Umbilical cord (tissue), 2 donors: ENCODE data around the gene CSPG5. TPM values are rescaled to one million over a fixed set of nuclear protein-coding genes. Genes with fewer than 3 reads are reported as not detected.

Experiments
- DNase-seq: peaks from one replicate; pipeline ENCODE4 v3.0.0-alpha.2; 2015; ENCODE audit warnings: low spot score
- total RNA-seq: library from RNA; depleted of rRNA; stranded (reverse); fragments of >200 nt; gene quantifications from one replicate; pipeline ENCODE4 v1.2.3, GENCODE V29; 2014; ENCODE audit warnings: low replicate concordance; ENCODE audit not compliant: insufficient read depth

The CSPG5 gene
- total RNA-seq, 1 donor from 2014 or later = 18.1 TPM

DNA sequence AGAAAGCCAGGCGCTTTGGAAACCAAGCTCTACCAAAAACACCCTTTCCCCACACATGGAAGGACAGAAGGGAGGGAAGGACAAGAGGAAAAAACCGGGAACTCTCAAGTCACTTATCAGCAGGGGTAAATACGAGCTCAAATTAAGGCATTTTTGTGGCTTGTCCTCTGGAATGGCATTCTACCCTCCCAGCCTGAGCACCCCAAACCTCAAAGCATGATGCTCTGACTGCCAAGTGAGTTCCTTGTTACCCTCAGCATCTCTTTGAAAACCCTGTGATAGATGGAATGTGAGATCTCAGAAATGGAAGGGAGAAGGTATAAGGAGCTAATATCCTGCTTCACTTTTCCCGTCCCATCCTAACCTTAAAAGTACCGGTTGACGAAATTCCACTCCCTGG is 8.1 kb upstream of the CSPG5 start:
- DNase-seq = no peak

DNA sequence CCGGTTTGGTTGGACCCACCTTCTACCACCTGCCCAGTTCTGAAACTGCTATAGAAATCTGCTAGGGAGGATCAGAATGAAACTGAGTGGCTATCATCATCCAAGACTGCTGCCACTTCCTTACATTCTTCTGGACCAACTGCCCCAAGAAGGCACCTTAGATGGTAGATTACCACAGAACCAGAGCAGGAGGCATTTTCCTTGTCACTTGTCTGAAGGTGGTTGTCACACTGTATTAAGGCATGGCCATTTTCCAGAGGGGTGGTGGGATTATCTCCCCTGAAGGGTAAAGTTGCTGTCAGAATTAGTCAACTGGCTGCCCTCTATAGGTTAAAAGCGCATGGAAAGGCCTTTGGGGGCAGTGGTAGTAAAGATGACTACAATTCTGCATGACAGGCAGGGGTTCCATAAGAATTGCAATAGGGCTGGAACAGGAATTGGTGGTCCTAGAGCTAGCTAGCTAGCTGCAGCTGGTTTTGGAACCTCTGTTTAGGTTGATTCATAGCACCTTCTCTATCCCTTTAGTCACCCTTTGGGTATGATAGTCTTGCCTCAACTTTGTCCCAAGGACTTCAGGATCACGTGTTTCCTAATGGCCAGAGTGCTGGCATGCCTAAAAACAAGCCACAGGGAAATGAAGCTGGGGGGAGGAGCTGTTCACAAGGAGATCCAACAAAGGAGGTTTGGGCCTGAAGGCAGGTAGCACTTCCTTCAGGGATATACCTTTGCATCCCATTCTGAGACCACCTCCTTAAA is 4.8 kb upstream of the CSPG5 start:
- no peak for DNase-seq

GRCh38 chr3:47581835-47582234 is 3.2 kb upstream of the CSPG5 start:
- DNase-seq = no peak

- no peak for DNase-seq
Measured at GRCh38 chr3:47581422-47581821, 2.8 kb upstream of the CSPG5 start.

GRCh38 chr3:47580481-47580880 is 1.8 kb upstream of the CSPG5 start:
- DNase-seq = no peak

DNA sequence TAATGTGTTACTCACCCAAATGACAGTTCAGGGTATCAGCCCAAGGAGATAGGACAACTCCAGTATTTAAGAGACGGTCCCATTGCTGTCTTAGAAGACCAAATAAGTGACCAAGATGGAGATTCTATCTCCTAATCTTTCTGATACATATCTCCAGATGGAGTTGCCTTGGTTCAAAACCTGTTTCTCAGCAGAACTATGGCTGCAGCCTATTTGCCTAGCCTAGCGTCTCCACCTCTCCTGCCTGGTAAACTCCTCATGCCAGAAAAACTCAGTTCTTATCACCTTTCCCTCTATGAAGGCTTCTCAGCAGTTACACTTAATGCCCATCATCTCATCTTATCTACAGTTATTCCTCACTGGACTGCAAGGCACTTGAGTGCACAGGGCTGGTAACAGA is 1.2 kb upstream of the CSPG5 start:
- DNase-seq = no peak

GRCh38 chr3:47578119-47578632 is 489 bp downstream of the CSPG5 start:
- peak; percentile 9 for DNase-seq

DNA sequence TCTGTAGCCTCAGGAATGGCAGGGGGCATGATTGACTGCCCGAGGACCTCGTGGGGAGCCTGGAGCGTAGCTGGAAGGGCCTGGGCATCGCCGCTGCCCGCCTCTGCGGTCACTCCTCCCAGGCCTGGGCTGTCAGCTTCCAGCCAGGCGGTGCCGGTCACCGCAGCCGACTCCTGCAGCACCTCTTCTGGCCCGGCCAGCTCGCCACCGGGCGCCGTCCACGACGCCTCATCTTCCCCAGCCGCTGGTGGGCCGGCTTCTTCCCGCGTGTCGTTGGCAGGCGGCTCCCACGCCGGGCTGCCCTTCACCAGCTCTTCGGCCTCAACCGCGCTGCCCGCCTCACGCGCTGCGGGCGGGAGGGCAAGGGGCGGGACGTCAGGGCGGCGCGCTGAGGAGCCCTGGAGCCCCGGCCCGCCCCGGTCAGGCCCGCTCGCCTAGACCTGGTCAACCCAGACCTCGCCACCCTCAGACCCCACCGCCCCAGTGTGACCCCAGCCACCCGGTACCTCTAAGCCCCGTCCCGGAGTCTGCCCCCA is 1.0 kb downstream of the CSPG5 start:
- no peak for DNase-seq

DNA sequence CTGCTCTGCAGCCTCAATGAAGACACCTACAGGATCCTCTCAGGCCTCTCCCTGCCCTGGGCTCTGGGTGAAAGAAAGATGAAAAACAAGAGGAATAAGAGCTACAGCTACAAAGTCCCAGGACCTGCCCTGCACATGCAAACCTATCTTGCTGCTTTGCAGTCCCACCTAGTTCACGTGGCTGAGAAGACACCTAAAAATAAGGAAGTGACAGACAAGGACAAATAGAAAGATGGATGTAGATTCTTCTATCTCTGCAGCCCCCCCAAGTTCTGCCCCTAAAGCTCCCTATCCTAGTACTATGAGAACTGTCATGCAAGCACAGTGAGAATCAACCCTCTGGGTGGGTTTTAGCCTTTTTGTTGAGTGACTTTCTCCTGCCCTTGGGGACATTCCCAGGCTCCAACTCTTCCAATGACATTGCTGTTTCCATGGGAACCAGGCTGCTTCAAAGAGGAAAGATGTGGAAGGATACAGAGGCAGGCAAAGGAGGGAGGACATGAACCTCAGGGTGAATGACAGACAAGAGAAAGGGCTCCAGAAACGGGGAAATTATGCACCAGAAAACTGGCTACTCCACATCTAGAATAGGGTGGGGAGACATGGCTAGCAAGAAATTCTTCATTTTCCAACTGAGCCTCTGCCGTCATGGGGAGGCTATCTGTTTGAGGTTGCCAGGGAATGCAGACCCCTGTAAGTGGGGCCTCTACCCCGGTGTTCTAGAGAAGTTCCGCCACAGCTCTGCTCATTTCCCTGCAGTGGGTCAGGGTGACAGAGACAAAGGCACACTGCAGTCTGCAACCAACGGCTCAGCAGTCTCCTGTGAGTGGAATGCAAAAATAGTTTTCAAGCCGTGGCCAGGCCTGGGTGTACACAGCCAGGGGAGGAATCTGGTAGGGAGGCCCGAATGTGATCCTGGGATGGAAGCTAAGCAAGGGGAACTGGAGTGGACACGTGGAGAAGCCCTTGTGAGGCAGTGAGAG is 5.2 kb downstream of the CSPG5 start:
- peak; percentile 24 for DNase-seq

DNA sequence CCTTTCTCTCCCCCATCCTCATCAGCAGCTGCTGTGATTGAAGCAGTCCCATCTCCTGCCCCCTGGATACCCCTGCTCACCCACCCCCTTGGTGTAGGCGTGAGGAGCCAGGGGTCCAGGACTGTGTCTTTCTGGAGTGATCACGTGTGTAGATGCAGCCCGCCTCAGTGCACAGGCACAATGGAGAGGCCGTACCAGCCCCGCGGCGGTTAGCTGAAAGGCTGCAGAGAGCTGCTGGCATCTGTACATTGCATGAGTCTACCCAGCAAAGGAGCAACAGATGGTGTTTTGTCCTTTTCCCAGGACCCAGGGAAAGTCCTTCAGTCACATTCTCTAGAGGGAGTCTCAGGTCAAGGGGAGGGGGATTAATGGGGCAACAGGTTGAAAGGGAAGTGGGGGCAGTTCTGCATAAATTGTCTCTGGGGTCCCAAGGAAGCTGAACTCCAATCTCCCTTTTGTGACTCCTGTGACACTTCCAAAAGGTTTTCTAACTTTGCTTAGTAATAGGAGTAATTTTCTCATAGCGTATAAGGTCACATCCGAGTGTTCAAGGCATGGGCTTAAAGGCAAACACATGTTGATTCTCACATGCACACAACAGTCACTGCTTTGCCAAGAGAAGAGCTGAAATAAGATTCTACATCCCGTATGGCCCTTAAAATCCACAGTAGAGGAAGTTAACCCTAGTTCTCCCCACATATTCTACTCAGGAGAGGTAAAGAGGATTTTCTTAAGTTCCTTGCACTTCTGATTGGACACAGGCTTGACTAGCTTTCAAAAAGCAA is 7.1 kb downstream of the CSPG5 start:
- no peak for DNase-seq

DNA sequence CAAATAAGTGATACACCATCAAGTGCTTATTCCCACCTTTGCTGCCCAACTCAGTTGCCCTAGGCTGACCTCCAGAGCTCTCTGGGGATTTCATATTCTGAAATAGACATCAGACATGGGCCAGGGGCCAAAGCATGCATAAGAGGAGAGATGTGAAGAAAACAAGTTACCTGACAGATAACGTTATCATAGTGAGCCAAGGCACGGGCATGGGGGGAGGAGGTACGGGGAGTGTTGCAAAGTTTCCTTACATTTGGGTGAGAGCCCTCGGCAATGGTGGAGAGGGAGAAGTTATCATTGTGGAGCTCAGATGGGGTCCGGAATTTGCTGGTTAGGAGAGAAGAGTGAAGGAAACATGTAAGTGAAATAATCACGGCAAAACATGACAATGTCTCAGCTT is 9.8 kb downstream of the CSPG5 start:
- no peak for DNase-seq

- no peak for DNase-seq
Measured at GRCh38 chr3:47567149-47567548, 11.5 kb downstream of the CSPG5 start.

GRCh38 chr3:47566667-47567066 is 12.0 kb downstream of the CSPG5 start:
- no peak for DNase-seq

DNA sequence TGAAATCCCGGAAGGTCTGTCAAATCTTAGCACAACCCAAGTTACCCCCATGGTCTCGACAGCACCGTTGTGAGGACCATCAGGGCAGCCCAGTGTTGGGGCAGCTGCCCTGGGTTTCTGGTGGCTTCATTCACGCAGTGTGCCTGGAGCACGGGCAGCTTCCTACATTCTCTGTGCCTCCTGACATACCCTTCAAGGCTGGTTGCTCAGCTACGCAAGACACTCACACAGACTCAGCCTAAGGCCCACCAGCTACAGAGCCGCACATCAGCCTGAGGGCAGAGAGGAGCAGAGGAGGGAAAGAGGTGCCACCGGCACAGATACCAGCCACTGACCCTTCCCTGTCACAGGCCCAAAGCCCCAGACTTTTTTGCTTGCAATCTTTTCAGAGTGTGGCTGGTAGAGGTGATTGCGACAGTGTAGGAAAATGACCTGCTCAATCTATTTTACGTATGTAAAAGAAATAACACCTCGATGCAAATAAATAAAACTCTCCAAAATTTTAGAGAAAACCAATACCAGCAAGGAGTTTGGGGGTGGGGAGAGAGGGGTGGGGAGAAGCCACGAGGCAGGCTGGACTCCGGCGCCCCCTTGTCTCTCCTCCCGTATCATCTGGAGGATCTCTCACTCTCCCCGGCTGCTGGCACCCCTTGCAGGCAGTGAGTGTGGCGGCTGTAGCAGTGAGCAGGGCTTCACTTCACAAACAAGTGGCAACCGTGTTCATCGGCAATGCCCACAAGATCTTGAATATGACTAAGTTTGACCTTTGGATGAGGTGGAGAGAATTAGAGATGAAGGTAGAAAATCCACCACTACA is 12.7 kb downstream of the CSPG5 start:
- no peak for DNase-seq

- DNase-seq = no peak
Measured at GRCh38 chr3:47556351-47556750, 22.3 kb downstream of the CSPG5 start.

GRCh38 chr3:47554335-47554734 is 24.3 kb downstream of the CSPG5 start:
- DNase-seq = no peak

GRCh38 chr3:47553407-47553806 is 25.3 kb downstream of the CSPG5 start:
- DNase-seq = no peak

GRCh38 chr3:47542471-47543173 is 36.0 kb downstream of the CSPG5 start:
- peak; percentile 38 for DNase-seq

GRCh38 chr3:47541583-47542108 is 37.0 kb downstream of the CSPG5 start:
- DNase-seq = no peak

GRCh38 chr3:47540281-47540680 is 38.4 kb downstream of the CSPG5 start:
- DNase-seq = peak; percentile 21
